Left forelimb (tissue), 1 donor: ENCODE results near the gene CFAP68.
"Not testable (repeated sequence)": the region's sequence is repeated elsewhere in the genome, so short reads cannot be mapped to it uniquely, and the experiment has no call there.

Experiments
- DNase-seq: peaks from one replicate; pipeline ENCODE4 v3.0.0-alpha.2; 2018; ENCODE audit warnings: low spot score

Gene CFAP68

GRCh38 chr11:111870886-111871692, 8.3 kb upstream of the CFAP68 start, which contains the start of gene ALG9:
TSS of gene ALG9 (minus strand) at chr11:111871581. CDS start at chr11:111871482, 99 bp downstream.
- DNase-seq, result peak; percentile 92

GRCh38 chr11:111871693-111872161, 7.6 kb upstream of the CFAP68 start:
- DNase-seq, result no peak

DNA sequence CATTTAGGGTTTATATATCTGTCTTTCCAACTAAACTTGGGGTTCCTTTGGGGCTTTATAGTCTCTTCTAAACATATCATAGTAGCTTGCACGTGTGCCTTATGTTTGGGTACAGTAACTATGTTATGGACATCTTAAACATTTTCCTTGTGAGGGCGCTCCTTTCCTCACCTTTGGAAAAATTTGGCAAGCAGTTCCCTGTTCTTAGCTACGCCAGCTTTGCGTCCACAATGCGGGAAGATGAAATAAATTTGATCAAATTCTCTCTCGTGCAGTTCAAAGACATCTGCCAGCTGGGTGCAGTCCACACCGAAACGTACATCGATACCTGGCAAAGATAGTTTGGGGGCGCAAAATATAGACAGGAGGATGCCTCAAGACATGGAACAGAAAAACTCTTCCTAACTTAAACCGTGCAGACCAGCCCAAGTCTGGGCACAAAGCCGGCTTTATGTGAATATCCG, 924 bp upstream of the CFAP68 start:
- no peak for DNase-seq

GRCh38 chr11:111879637-111879960, 258 bp downstream of the CFAP68 start:
- no peak for DNase-seq

GRCh38 chr11:111882202-111882601, 2.9 kb downstream of the CFAP68 start:
- DNase-seq, result no peak

GRCh38 chr11:111885053-111885452, 5.7 kb downstream of the CFAP68 start:
- not testable (repeated sequence) for DNase-seq

DNA sequence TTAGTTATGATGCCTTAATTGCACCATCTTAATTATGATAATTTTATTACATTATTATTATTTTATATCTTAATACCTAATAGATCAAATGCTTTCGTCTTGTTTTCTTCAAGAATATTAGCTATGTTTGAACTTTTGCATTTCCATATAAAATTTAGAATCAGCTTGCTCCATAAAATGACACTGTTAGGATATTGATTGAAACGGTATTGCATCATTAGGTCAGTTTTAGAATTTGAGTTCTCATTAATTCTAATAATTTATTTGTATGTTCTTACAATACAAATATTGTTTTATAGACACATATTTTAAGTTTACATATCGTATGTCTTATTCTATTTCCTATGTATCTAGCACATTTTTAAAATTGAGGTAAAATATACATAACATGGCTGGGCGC, 6.7 kb downstream of the CFAP68 start:
- no peak for DNase-seq

GRCh38 chr11:111886844-111887243, 7.5 kb downstream of the CFAP68 start:
- no peak for DNase-seq

DNA sequence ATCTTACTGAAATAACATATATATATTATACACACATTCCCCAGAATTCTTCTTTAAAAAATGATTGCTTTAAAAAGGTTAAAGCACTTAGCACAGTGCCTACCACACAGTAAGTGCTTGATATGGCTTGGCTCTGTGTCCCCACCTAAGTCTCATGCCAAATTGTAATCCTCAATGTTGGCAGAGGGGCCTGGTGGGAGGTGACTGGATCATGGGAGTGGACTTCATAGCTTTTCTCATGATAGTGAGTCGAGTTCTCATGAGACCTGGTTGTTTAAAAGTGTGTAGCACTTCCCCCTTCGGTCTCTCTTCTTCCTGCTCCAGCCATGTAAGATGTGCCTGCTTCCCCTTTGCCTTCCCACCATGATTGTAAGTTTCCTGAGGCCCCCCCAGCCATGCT, 26.1 kb downstream of the CFAP68 start:
- no peak for DNase-seq

DNA sequence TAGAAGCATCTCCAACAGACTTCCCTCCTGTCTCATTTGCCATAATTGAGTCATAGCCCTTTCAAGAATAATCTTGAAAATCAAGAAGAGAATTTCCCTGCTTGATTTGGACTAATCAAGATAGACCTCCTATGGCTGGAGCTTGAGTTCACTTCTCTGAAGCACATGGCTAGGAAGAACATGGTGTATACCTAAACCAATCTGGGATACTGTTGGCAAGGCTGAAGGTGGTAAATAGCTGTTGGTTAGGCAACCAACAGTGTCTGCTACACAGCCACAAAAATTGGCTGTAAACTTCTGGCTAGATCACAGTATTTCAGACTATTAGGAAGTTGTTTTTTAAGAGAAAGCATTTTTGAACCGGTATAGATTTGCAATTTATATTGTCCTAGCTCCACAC, 27.3 kb downstream of the CFAP68 start:
- DNase-seq, result no peak

- no peak for DNase-seq
These were observed 29.4 kb downstream of the CFAP68 start for GRCh38 chr11:111908639-111909305.

- no peak for DNase-seq
These were observed 30.0 kb downstream of the CFAP68 start for GRCh38 chr11:111909378-111909777.

DNA sequence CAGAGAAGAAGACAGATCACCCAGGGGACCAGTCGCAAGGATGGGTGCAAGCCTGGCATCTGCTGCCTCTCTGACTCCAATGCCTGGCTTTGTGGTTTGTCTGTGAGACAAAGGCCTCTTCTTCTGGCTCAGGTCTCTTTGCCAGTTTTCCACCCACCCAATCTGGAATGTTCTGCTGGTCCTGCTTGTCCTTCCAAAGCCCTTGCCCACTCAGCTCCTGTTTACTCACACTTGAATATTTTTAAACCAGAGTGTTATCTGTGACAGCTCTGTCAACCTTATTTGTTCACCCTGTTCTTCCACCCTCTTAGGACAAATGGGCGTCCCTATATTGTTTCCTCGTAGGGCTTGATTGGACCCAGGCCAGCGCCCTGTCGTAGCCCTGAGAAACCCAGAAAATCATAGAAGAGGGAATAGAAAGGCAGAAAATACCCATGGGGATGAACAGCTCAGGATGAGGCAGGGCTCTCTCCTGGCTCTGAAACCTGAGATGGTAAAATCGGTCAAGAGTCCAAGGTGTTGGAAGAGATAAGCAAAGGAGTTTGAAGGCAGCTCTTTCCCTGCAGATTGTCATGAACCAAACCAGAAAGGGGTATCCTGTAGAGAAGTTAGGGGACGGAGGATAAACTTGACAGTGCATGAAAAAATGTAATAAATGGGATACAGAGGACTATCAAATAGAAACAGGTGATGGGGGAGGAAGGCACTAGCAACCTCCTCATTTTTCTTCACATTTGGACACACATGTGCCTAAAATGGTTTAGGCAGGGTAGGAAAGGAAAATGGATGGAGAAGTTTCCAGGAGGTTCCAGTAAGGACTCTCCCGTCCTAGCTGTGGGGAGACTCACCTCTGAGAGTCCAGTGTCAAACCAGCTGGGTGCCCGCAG, 31.6 kb downstream of the CFAP68 start:
- DNase-seq, result no peak

DNA sequence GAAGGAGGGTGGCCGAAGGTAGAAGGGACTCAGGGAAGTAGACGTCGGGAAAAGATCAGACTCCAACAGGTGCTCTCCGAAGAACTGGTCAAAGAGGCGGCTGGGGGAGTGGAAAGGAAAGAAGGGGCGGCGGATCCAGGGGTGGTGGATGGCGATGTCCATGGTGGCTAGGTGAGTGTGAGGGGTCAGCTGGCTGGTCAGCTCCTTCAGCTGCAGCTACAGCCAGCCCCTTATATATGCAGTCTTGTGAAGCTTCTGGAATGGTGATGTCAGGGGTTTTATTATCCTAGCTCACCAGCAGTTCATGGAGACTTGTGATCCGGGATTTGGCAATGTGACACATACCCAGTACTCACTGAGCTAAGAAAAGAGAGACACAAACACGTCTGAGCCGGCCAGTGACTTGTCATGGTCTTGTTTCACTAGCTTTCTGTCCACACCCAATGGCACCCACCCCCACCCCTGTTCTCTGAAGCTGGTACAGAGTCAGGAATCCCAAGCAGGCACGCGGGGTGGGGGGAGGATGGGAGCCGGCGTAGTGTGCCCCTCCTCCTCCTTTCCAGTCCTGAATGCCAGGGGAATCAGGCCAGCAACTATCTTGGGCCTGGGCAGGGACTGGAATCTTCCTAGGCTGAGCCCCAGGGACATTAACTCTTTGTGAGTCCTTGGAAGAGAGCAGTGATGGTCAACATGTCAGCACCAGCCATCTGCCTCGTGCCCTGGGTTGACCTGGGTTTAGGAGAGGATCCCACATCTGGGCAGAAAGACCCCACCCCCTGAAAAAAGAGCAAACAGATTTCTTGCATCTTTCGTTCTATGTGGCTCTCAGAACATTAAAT, 32.4 kb downstream of the CFAP68 start, which contains the start of gene CRYAB:
TSS of gene CRYAB (minus strand) at position 208 of the 839 bp plus-strand sequence. CDS start at position 162, 46 bp downstream.
- DNase-seq, result peak; percentile 87

DNA sequence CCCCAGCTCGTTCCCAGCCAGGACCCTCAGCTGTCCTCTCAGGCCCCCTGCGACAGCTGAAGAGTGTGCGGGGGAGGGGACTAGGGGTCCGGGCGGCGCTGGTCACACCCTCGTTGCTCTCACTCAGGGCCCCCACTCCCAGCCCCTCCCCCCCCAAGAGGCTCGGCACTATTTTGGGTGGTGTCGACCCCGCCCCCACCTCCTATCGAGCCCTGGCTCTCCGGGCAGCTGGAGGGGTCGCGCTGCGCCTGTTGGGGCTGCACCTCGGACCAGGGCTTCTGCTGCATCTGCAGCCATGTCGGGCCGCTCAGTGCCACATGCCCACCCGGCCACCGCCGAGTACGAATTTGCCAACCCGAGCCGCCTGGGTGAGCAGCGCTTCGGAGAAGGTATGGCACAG, 33.2 kb downstream of the CFAP68 start, which contains the start of gene HSPB2:
TSS of gene HSPB2 (plus strand) at position 200 of the 400 bp plus-strand sequence. CDS start at position 296, 96 bp downstream.
- peak; percentile 76 for DNase-seq

DNA sequence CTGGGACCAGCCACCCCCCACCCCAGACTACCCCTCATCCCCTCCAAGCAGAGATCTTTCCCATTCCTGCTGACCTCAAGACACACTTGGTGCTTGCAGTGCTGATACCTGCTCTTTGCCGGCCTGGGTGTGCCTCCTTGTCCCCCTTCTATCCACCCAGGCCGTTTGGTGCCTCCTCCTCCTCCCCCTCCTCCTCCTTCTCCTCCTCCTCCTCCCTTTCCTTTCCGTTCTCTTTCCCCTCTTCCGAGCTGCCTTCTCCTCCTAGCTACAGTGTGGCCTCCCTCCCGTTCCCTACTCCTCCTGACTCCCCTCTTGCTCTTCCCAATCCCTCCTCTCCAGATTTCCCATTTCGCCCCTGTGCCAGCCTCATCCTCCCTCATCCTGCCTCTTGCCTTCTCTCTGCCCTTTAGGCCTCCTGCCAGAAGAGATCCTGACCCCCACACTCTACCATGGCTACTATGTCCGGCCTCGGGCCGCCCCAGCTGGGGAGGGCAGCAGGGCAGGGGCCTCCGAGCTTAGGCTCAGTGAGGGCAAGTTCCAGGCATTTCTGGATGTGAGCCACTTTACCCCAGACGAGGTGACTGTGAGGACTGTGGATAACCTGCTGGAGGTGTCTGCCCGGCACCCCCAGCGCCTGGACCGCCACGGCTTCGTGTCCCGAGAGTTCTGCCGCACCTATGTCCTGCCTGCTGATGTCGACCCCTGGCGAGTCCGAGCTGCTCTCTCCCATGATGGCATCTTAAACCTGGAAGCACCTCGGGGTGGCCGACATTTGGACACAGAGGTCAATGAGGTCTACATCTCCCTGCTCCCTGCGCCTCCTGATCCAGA, 33.9 kb downstream of the CFAP68 start:
- DNase-seq, result no peak

DNA sequence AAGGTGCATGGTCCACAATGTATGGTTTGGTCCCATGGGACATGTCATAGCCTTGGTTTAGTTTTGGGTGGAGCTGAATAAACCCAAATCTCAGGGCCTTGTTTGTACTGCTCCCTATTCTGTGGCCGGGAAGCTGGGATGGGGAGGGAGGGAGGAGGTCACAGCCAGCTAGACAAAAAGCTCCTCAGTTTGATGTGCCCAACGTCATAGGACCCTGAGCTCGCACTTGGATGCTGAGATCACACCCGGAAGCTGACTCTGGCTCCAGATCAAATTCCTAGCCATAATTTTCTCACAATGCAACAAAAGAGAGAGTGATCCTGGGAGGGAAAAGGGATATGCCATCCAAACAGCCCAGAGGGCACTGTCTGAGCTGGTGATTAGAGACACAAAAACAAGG, 34.7 kb downstream of the CFAP68 start:
- no peak for DNase-seq

GRCh38 chr11:111916768-111917167, 37.4 kb downstream of the CFAP68 start:
- DNase-seq, result no peak

- no peak for DNase-seq
These were observed 38.0 kb downstream of the CFAP68 start for GRCh38 chr11:111917312-111917711.

DNA sequence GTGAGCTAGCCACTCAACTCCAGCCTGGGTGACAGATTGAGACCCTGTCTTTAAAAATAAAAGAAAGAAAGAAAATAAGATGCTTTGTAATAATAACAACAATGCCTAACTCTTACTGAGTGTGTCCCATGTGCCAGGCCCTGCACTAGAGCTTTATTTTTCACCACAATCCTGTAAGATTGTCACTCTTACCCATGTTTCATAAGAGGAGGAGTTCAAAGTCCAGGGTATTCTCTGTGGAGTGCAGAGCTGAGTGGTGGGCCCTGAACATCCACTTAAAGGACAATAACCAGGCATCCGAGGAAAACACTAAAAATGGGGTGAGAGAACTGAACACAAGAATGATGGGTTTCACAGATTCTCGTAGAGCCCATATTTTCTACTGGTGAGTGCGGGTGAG, 38.4 kb downstream of the CFAP68 start:
- no peak for DNase-seq
